ENCODE measurements around the gene RBFOX2. TPM values are rescaled to one million over a fixed set of nuclear protein-coding genes. Genes with fewer than 3 reads are reported as not detected.
A peak's percentile ranks its signal among the peaks of the same experiment; 100 is the strongest.

Gene RBFOX2
- total RNA-seq, 1 experiment from 2014 or later: 147 TPM

GRCh38 chr22:35888181-35888870 is 140.3 kb downstream of the RBFOX2 start:
- Histone ChIP-seq H3K4me1 (peaks cover 4% of the 10 kb centered on the region), H3K27me3 (no peaks in the 10 kb centered on the region), H3K4me3 (no peak overlapping the region), H3K9me3 (replicated peaks) (no peaks in the 10 kb centered on the region; the same call in 1 of the 2 replicates), H3K27ac (no peak overlapping the region), H3K36me3 (no peaks in the 10 kb centered on the region)
- no peak for DNase-seq

- Histone ChIP-seq H3K4me1 (peaks cover 12% of the 10 kb centered on the region), H3K27ac (no peak overlapping the region), H3K9me3 (replicated peaks) (no peaks in the 10 kb centered on the region; the same call in 1 of the 2 replicates), H3K4me3 (no peak overlapping the region), H3K27me3 (no peaks in the 10 kb centered on the region), H3K36me3 (no peaks in the 10 kb centered on the region)
- DNase-seq: no peak
Measured at GRCh38 chr22:35887296-35887875, 141.2 kb downstream of the RBFOX2 start.

GRCh38 chr22:35886309-35886708 is 142.3 kb downstream of the RBFOX2 start:
- Histone ChIP-seq H3K9me3 (replicated peaks) (no peaks in the 10 kb centered on the region; the same call in 1 of the 2 replicates), H3K4me1 (peaks cover 17% of the 10 kb centered on the region), H3K27me3 (no peaks in the 10 kb centered on the region), H3K4me3 (no peak overlapping the region), H3K36me3 (no peaks in the 10 kb centered on the region), H3K27ac (no peak overlapping the region)
- DNase-seq: no peak

GRCh38 chr22:35884529-35884928 is 144.1 kb downstream of the RBFOX2 start:
- H3K27ac ChIP-seq: no peak overlapping the region
- no peak overlapping the region for H3K4me3 ChIP-seq
- no peaks in the 10 kb centered on the region for H3K27me3 ChIP-seq
- no peaks in the 10 kb centered on the region; the same call in 1 of the 2 replicates for H3K9me3 ChIP-seq (replicated peaks)
- H3K4me1 ChIP-seq: peaks cover 17% of the 10 kb centered on the region
- no peaks in the 10 kb centered on the region for H3K36me3 ChIP-seq
- no peak for DNase-seq

DNA sequence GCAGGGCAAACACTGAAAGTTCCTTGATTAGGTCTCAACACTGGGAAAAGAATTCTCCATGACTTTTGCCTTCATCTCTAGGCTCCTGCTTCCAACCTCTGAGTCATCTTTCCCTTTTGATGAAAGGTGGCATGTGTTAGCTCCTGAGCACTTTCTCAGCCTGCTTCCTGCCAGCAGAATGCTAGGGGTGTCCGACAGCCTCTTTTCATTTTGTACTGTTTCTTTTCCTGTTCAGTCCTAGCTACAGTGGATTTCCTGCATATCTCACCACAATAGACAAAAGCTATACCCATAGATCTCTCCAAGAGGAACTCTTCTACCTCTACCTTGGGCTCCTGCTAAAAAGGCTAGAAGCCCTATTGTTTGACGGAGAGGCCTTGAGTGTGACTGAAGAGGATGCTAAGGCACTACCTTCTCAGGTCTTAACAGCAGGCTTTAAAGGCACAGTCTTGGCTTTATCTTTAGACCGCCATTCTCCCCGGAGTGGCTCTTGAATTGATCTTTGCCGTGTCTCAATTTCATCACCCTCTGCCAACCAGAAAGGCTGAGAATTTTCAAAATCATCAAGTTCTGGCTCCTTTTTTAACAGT is 145.5 kb downstream of the RBFOX2 start:
- no peaks in the 10 kb centered on the region for H3K36me3 ChIP-seq
- DNase-seq: peak; percentile 71 to 82
- H3K9me3 ChIP-seq (replicated peaks): no peaks in the 10 kb centered on the region; the same call in 1 of the 2 replicates
- H3K27ac ChIP-seq: peak overlapping the region; percentile 83
- H3K4me3 ChIP-seq: peak overlapping the region; percentile 36
- no peaks in the 10 kb centered on the region for H3K27me3 ChIP-seq
- H3K4me1 ChIP-seq: peaks cover 24% of the 10 kb centered on the region

- Histone ChIP-seq H3K4me1 (peaks cover 26% of the 10 kb centered on the region), H3K36me3 (no peaks in the 10 kb centered on the region), H3K27ac (peak overlapping the region; percentile 83), H3K27me3 (no peaks in the 10 kb centered on the region), H3K9me3 (replicated peaks) (no peaks in the 10 kb centered on the region), H3K4me3 (peak overlapping the region; percentile 36)
- peak; percentile 12 to 28 for DNase-seq
Measured at GRCh38 chr22:35882211-35883030, 146.2 kb downstream of the RBFOX2 start.

DNA sequence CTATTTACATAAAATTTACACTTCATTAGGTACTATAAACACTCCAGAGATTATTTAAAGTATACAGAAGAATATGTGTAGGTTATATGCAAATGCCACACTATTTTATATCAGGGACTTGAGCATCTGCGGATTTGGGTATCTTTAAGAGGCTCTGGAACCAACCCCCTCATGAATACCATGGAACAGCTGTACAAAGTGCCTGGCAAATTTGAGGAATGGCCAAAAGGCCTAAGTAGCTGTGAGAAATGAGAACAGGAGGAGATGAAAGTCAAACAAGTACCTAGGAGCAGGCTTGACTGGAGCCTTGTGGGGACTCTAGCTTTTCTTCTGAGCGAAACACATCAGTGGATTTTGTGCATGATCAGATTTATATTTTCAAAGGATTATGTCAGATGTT is 149.3 kb downstream of the RBFOX2 start:
- Histone ChIP-seq H3K27me3 (no peaks in the 10 kb centered on the region), H3K9me3 (replicated peaks) (no peaks in the 10 kb centered on the region), H3K27ac (no peak overlapping the region), H3K4me1 (peaks cover 26% of the 10 kb centered on the region), H3K4me3 (no peak overlapping the region), H3K36me3 (no peaks in the 10 kb centered on the region)
- DNase-seq: peak; percentile 16 to 49

DNA sequence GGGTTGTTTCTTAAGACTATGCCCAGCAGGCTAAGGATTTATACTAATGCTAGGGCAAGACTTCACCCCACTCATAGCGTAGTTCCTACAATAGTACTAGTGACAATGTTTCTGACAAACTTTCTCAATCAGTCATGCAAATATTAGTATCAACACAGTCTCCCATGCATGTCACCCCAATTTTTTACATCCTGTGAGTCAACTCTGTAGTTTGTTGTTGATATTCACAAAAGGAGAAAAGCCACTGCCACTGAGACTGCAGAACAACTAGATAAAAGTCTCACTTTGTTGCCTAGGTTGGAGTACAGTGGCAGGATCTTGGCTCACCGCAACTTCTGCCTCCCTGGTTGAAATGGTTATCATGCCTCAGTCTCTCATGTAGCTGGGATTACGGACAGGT is 155.2 kb downstream of the RBFOX2 start:
- DNase-seq: no peak
- Histone ChIP-seq H3K27ac (no peak overlapping the region), H3K36me3 (no peaks in the 10 kb centered on the region), H3K9me3 (replicated peaks) (no peaks in the 10 kb centered on the region), H3K4me1 (peaks cover 6% of the 10 kb centered on the region), H3K4me3 (no peak overlapping the region), H3K27me3 (no peaks in the 10 kb centered on the region)

DNA sequence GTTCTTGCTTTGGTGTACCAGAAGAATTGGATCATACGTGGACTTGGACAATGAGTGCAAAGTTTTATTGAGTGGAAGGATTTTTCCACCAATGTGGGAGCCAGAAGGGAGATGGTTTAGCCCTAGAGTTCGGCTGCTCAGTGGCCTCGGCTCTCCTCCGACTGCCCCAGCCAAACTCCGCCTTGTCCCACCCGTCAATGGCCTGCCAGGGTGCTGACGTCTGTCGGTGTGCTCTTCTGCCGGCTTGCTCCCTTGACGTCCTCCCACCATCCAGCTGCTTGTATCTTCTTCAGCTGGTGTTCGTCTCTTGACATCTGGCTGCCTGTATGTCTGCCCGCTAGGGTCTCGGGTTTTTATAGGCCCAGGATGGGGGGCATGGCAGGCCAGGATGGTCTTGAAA is 156.2 kb downstream of the RBFOX2 start:
- H3K4me1 ChIP-seq: 0 out of 2 replicates have a peak, but pooled peaks cover 3% of the 10 kb centered on the region
- no peaks in the 10 kb centered on the region for H3K27me3 ChIP-seq
- no peak overlapping the region for H3K4me3 ChIP-seq
- H3K9me3 ChIP-seq (replicated peaks): no peaks in the 10 kb centered on the region
- no peak for DNase-seq
- no peak overlapping the region for H3K27ac ChIP-seq
- H3K36me3 ChIP-seq: no peaks in the 10 kb centered on the region

DNA sequence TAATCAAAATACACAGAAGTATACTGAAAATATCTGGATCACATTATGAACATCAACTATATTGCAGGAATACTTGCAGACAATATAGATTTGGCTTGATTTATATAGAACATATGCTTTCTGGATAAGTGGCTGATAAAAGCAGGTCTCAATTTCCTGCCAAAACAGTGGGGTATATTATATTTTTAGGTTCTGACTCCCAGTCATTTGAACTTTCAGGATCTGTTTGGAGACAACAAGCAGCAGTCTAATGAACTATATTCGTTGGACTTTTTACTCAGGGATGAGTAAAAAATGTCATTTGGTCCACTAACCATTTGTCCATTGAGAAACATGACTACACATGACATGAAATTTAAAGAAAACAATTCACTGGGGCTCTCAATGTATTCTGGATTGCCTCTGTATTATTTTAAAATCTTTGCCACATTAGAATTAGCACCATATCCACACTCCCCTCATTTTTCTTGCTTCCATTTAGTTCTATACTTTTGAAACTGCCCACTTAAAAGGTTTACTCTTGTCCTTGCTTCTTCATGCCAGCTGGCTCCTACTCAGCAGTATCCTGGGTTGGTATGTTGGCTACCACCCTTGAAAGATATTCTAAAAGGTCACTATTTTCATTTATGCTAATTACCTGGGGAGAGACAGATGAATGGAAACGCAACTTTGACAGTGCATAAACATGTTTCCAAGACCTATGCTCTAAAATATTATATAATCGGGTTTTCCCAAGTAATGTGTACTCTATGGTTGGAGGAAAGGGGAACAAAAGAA is 157.9 kb downstream of the RBFOX2 start:
- Histone ChIP-seq H3K36me3 (no peaks in the 10 kb centered on the region), H3K9me3 (replicated peaks) (no peaks in the 10 kb centered on the region), H3K27me3 (no peaks in the 10 kb centered on the region), H3K27ac (no peak overlapping the region), H3K4me3 (no peak overlapping the region), H3K4me1 (0 out of 2 replicates have a peak, but pooled peaks cover 3% of the 10 kb centered on the region)
- no peak for DNase-seq

DNA sequence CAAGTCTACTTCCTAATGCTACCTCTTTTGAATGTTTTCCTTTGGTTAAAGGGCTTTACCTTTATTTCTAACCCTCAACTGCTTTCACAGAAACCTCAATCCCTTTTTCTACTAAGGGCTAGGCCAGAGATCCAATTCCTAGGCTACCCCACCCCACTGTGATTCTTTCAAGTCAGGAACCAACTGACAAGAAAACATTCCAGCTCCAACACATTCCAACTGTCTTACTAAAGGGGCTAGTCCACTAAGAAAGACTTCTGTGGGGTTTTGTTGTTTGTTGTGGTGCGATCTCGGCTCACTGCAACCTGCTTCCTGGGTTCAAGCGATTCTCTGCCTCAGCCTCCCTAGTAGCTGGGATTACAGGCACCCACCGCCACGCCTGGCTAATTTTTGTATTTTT is 159.7 kb downstream of the RBFOX2 start:
- no peak for DNase-seq
- no peaks in the 10 kb centered on the region for H3K36me3 ChIP-seq
- H3K9me3 ChIP-seq (replicated peaks): no peaks in the 10 kb centered on the region
- H3K27me3 ChIP-seq: no peaks in the 10 kb centered on the region
- no peak overlapping the region for H3K4me3 ChIP-seq
- no peak overlapping the region for H3K27ac ChIP-seq
- peaks cover 3% of the 10 kb centered on the region; the same call in 1 of the 2 replicates for H3K4me1 ChIP-seq

DNA sequence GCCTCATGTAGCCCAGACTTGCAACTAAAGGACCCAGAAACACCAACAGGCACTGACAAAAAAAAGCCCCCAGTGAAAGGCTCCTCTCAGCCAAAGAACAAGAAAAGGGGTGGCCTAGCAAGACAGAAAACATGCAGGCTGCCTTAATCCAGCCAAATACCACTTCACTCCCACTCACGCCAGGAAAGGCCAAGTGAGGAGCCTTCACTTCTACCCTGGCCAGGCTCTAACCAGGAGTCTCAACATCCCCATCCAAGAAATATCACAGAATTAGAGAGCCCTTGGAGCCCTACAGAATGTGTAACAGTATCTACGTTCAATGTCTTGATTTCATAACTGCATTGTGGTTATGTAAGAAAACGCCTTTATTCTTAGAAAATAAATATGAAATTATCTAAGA is 162.0 kb downstream of the RBFOX2 start:
- H3K27me3 ChIP-seq: no peaks in the 10 kb centered on the region
- no peaks in the 10 kb centered on the region for H3K9me3 ChIP-seq (replicated peaks)
- H3K4me3 ChIP-seq: no peak overlapping the region
- H3K27ac ChIP-seq: no peak overlapping the region
- no peaks in the 10 kb centered on the region for H3K36me3 ChIP-seq
- DNase-seq: no peak
- H3K4me1 ChIP-seq: peaks cover 6% of the 10 kb centered on the region

DNA sequence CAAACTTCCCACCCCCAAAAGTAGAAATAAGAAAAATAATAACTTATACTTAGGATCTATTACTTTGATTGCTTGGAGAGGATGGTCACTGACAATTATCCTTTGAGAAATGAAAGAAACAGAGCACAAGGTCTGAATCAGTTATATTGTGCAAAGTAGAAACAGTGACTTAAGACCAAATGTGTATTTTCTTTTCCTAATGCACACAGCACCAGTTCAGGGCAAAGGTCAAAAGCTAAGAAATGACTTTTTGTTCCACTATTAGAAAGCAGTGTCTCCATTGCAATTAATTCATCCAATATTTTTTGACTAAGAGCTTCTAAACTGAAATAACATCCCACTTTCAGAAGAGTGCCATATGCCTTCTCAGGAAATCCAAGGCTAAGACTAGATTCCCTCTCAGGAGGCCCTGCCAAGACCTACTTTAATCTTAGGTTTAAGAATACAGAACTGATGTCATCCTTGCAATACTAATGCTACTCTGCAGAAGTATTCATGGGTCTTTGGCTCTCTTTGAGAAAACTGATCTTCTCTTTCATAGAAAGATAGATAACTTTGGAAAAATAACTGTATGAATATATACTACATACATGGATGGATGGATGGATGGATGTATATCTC is 164.0 kb downstream of the RBFOX2 start:
- Histone ChIP-seq H3K36me3 (no peaks in the 10 kb centered on the region), H3K27me3 (no peaks in the 10 kb centered on the region), H3K27ac (no peak overlapping the region), H3K4me3 (no peak overlapping the region), H3K9me3 (replicated peaks) (no peaks in the 10 kb centered on the region), H3K4me1 (peaks cover 6% of the 10 kb centered on the region)
- DNase-seq: no peak

DNA sequence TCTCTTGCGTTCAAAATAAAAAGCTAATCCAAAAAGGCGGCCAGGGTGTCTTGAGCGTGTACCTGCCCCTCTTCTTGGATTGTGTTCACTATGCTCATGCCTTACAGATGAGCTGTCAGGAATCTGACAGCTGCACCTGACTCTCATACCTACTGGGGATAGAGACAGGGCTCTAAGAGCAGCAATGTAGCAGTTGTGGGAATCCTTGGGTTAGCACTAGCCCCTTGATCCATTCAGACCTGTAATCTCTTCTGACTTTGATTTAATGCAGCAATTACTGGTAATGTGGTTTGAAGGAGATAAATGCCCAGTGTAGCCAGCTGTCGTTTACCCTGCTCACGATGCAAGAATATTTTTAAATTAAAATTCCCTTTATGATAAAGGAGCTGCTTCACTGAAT is 165.2 kb downstream of the RBFOX2 start:
- H3K27me3 ChIP-seq: no peaks in the 10 kb centered on the region
- peak in 1 of 2 experiments; percentile 35 for DNase-seq
- no peak overlapping the region for H3K4me3 ChIP-seq
- peaks cover 3% of the 10 kb centered on the region for H3K4me1 ChIP-seq
- no peak overlapping the region for H3K27ac ChIP-seq
- H3K9me3 ChIP-seq (replicated peaks): no peaks in the 10 kb centered on the region
- H3K36me3 ChIP-seq: no peaks in the 10 kb centered on the region

All from SJCRH30 (cell line).